NCI-H69 (cell line): ENCODE measurements around the gene MIGA1.
A peak's percentile ranks its signal among the peaks of the same experiment; 100 is the strongest.

Experiments used
- DNase-seq: peaks from one replicate; lab custom pipeline; 2025; lab: John Stamatoyannopoulos, UW

The MIGA1 gene

DNA sequence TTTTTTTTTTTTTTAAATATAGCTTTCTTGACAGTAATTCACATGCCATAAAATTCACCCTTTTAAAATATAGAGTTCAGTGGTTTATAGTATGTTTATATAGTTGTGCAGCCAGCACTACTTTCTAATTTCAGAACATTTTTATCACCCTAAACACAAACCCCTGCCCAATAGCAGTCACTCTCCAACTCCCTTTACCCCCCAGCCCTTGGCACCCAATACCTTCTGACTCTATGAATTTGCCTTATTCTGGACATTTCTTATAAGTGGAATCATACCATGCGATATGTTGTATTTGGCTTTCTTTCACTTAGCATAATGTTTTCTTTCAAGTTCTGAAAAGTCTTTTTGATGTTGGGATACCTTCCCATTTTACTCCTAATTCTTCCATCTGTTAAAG, 66.5 kb downstream of the MIGA1 start:
- no peak for DNase-seq

DNA sequence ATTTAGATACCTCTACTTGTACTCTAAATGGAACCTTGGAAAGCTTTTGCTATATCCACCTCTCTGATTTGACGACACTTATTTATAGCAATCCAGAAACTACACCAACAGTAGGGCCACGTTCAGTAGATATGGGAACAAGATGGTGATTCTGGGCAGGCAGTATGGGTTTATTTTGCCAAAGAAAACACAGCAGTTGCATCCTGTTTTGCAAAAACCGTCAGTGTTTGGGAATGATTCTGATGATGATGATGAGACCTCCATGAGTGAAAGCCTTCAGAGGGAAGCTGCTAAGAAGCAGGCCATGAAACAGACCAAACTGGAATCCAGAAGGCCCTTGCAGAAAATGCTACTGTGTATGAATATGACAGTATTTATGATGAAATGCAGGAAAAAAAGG, 67.5 kb downstream of the MIGA1 start:
- no peak for DNase-seq

DNA sequence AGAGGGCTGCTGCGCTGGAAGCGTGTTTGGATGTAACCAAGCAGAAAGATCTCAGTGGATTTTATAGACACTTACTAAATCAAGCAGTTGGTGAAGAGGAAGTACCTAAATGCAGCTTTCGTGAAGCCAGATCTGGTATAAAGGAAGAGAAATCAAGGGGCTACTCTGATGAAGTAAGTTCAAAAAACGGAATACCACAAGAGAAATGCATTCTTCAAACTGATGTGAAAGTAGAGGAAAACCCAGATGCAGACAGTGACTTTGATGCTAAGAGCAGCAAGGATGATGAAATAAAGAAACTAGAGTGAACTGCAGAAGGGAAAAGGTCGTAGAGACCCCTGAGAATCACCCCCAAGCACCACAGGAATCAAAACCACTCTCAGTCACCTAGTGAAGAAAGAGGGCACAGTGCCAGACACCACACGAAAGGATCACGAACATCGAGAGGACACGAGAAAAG, 68.2 kb downstream of the MIGA1 start:
- no peak for DNase-seq

DNA sequence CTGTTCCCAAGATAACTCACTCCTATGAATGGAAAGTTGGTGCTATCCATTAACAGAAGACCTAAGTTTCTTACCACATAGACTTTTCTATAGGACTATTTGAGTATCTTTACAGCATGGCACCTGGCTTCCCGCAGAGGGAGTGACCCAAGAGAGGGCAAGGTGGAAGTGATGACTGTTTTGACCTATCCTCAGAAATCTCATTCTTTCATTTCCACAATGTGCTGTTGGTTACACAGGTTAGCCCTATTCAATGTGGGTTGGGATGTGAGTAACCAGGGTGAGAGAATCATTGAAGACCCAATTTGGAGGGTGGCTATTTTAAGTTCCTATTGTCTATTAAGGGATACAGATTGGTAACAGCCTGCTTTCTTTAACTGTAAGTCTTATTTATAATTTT, 70.6 kb downstream of the MIGA1 start:
- DNase-seq: no peak

DNA sequence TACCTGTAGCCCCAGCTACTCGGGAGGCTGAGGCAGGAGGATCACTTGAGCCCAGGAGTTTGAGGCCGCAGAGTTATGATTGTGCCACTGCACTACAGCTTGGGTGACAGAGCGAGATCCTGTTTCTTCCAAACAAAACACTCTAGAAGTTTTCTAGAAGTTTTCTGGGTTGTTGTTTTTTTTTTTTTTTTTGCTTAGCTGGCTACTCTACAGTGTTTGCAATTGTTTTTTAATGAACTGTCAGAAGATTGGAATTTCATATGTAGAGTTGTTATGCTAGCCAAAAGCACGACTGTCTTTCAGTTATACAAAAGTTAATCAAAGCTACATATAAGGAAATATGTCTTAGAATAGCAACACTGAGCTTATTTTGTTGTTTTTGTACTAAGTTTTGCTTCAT, 78.1 kb downstream of the MIGA1 start:
- DNase-seq: no peak

DNA sequence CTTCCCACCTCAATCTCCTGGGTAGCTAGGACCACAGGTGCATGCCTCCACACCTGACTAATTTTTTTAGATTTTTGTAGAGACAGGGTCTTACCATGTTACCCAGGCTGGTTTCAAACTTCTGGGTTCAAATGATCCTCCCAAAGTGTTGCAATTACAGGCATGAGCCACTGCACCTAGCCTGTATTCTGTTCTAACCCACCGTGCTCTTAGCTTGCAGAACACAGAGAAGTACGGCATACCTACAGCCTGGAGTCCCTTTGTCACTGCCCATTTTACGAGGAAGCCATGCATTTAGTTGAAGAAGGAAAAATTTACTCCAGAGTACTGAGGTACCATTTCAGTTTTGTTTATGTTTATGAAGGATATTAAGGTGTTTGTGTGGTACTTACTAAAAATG, 79.3 kb downstream of the MIGA1 start:
- DNase-seq: no peak

DNA sequence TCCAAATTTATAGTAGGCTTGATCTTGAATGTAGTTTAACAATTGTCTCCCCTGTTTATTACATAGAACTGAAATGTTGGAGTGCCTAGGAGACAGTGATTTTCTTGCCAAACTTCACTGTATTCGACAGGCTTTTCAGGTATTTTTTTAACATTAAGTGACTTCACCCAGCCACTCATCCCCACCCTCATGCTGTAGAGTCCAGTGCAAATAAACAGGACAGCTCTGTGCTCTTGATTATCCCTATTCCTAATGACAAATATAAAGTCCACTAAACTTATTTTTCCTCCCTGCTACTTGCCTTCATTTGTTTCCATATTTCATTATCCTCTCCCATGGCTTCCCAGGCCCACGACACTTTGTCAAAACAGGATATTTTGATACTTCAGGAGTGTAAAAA, 79.8 kb downstream of the MIGA1 start:
- DNase-seq: no peak

DNA sequence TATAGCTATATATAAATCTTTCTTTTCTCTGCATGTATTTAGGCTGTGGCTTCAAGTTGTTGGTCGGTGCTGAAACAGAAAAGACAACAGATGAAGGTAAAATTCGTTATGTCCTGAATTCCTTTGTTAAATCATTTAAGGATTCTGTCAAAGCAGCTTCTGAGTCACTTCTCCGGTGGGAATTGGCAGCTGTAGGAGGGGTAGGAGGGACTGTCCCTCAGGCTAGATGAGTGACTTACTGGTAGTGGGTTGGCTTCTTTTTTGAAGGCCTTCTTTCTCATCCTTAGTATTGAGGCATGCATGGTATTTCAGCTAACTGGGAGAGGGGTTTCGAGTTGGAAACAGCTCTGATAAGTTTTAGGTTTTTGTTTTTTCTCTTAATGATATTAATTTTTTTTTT, 86.8 kb downstream of the MIGA1 start:
- DNase-seq: no peak

DNA sequence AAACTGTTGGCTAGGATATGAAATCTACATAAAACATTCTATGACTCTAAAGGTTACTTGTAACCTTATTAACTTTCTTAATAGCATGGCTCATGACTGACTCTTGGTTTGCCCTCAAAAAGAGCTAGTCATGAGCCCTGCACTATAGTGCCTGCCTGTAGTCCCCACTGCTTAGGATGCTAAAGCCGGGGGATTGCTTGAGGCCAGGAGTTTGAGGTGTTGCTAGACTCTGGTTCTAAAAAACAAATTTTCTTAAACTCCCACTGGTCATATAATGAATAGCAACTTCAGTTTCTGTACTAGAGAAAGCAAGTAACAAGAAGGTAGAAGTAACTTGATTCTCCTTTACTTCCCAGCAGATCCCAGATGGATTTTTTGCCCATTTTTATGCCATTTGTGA, 93.2 kb downstream of the MIGA1 start:
- no peak for DNase-seq

DNA sequence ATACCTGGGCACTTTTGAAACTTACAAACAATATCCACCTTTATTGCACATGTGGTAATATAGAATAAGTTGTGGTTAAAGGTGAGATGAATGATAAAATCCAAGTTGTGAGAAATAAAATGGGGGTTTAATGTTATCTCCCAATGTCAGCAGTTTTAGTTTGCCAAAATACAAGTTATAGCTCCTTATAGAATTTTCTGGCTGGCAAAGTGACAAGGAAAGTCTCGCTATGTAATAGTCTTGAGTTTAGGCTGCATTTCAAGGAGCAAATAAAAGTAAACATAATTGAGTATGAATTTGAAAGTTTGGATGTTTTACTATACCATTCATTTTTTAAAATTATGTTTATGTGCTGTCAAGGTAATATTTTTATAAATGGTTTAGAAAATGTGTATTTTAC, 94.0 kb downstream of the MIGA1 start:
- DNase-seq: no peak

DNA sequence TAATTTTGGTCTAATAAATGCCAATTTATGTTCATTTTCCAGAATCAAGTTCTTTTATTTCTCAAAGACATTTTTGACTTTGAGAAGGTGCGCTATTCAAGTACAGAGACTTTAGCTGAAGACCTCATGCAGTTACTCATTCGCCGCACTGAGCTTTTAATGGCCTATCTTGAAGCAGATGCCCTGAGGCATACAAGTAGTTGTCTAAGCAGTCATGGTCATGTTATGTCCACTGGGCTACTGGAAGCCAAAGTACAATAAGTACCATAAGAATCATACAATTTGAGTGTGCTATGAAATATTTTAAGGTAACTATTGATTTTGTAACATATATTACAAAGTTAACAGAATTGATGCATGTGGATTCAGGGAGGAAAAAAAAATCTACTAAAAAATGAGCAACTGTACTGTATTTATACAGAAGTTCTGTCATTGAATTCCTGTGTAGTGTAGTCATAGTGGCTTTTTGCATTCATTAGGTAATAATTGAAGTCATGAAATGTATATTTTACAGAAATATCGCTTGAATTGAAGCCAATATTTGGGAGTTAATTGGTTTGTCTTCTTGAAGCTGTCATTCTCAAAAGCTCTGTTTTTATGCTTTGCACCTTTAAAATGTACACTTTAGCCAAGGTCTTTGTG, 95.5 kb downstream of the MIGA1 start:
- DNase-seq: no peak

DNA sequence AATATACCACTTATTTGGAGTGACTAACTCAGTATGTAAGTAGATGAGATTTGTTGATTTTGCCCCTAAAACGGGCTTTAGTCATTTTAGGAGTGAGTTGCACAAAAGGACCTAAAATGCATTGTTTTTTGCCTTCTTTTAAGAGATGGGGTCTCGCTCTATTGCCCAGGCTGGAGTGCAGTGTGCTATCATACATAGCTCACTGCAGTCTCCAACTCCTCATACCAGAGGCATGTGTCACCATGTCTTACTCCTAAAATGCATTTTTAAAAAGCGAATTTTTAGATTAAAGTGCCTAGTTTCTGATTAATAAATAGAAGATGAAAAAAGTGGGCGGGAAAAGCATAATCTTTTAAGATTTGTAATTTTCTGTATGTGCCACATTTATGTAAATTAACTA, 97.4 kb downstream of the MIGA1 start:
- no peak for DNase-seq

DNA sequence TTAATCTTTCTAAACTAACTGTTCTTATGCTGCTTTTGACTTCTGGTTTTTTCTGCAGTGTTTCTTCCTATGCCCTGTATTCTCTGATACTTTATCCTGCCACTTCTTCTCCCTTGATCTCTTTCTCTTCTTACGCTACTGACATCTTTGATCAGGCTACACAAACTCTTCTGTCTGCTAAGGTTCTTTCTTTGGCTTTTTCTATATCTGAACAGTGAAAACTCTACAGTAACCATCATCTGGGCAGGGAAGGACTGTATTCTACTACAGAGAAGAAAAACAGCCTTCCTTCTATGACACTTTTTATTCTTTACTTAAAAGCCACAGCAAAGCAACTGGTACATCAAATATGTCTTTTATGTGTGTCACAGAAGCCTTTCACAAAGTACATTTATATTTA, 101.6 kb downstream of the MIGA1 start:
- DNase-seq: no peak

DNA sequence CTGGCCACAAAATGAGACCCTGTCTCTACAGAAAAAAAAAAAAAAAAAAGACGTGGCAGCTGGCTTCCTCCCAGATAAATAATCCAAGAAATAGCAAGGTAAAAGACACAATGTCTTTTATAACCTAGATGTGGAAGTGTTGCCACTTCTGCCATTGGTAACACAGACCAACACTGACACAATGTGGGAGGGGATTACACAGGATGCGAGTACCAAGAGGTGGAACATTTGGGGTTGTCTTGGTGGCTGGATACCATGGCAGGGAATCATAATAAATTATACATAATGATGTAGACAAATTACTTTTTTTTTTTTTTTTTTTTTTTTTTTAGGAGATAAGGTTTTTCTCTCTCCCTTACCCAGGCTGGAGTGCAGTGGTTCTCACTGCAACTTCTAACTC, 103.0 kb downstream of the MIGA1 start:
- DNase-seq: no peak

DNA sequence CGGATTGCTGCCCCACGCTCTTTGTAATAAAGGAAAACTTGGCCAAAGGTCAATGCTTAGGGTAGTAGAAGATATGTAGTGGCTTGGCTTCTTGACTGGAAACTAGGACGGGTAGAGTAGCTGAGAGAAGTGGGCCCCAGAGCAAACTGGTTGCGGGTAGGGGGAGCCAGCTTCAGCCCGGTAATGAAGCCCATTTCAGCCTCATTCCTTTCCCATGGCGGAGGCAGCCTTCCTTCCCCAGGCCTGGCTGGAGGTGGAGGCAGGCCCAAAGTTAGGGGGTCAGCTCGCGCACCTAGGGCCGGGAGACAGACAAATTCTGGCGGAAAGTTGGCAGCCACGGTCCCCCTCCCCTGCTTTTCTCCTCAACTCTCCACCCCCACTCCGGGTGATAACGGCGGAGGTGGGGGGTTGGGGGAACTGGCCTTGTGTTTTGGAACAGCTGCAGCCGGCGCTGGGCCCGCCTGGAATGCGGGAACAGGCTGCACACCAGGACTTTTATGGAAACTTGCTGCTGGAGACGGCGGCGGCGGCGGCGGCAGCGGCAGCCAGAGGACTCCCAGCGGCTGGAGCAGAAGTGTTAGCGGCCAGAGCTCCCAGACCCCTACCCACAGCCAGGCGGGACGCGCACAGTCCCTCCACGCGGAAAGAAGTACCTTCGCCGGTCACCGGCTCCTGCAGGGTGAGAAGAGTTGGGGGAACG, 108.8 kb downstream of the MIGA1 start, which contains the start of gene NEXN:
TSS of gene NEXN (plus strand) at position 544 of the 700 bp plus-strand sequence. CDS start 27,483 bp downstream, outside the sequence.
- peak; percentile 46 for DNase-seq

DNA sequence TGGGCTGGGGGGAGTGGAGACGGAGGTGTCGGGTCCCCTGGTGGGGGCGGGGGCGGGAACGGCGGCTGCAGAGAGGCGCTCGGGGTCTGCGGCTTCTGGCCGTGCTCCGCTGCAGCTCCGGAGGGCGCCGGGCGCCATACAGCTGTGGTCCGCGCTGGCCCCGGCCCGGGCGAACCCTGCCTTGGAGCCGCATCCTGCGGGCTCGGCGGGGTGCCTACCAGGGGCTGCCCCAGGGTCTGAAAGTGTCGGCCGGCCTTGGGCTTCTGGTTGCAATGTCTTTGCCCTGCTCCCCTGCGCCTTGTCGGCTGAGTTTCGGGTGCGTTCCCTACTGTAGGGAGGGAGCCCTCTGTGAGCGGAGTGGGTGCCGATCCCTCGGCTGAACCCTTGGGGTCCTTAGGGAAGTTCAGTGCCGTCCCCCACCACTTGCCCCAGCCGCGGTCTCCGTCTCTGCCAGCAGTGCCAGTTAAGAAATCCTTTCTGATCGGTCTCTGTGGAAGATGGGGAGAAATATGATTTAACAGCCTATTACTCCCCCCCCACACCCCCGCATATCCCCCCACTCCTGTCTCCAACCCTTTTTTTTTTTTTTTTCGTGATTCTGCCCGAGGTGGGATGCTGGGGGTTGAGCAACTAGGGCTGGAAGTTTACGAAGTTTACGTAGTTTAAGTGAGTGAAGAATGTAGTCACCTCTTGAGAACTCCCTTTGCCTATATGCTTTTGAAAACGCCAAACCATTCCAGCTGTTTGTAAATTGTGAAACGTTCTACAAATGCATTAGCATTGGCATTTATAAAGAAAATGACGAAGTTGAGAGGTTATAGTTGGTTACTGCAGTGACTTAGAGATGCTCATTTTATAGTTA, 109.6 kb downstream of the MIGA1 start:
- peak; percentile 42 for DNase-seq

DNA sequence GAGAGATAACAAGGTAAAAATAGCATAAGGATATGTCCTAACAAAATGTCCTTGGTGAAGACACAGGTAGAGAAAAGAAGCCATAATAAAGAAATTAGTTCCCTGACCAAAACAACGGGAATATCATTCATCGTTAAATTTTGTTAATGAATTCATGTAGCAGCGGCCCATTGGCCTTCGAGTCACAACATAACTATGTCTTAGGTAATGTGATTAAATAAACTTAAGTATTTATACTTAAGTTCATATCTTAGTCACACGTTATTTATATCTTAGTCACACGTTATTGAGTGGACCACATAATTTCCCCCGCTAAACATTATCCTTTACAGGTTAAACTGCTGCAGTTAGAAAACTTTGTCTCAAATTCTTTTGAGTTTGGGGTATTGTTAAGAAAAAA, 110.2 kb downstream of the MIGA1 start:
- no peak for DNase-seq

DNA sequence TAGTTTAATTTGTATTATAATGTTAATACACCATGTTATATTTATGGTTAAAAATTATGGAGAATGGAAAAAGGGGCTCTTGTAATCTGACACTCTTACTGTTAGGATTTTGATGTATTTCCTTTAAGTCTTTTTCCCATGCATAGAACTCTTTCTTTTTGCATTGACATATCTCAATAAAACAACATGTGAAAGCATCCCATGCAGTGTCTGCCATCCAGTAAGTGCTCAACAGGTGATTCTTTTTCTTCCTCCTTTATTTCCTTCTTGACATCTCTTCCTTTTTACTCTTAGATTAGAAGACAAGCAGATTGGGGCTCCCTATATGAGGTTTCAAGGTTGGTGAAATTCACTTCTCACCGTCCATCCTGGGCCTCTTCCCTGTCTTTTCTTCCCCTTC, 111.8 kb downstream of the MIGA1 start:
- DNase-seq: no peak

DNA sequence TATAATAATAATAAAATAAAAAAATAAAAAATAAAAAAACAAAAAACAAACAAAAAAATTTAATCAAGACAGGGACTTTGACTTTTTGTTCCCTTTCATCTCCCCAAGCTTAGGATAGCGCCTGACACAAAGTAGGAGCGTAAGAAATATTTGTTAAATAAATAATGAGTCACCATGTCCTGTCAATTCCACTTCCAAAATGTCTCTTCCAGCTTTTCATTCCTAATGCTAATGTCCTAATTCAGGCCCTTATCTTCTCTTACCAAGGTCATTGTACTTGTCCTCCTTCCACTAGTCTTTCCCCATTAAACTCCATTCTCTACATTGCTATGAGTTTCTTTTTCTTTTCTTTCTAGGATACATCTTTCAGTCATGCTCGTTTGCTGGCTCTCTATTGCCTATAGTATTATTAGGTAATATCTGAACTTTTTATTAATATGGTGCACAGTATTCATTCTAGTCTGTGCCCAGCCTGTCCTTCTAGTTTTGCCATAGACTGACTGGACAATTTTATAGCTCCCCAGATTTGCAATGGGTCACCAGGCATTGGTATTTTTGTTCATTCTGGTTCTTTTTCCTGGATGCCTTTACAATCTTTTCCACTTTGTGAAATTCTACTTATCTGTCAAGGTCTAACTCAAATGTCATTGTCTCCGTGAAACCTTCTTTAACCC, 120.3 kb downstream of the MIGA1 start:
- no peak for DNase-seq

DNA sequence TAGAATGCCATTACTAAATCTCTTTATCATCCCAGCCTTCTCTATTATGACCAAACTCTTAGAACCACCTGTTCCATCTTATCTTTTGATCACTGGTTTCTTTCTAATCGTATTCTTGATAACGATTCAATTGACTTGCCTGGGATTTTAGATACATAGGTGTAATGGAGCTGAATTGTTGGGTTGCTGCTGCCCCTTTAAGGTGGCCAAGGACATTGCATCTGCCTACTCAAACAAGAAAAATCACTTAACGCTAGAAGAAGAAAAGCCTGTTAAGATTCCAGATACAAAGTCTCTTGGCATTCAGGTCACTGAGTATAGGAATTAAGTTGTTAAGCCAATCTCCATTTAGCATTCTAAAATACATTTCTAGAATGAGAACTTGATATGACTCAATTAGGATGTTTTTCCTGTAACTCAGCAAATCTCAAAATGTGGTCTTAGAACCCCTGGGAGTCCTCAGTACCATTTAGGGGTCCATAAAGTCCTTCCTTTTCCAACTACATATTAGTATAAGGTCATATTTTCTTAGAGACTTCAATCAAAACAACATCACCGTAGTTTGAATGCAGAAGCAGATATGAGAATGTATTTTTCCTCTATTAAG, 121.3 kb downstream of the MIGA1 start:
- DNase-seq: peak; percentile 55

DNA sequence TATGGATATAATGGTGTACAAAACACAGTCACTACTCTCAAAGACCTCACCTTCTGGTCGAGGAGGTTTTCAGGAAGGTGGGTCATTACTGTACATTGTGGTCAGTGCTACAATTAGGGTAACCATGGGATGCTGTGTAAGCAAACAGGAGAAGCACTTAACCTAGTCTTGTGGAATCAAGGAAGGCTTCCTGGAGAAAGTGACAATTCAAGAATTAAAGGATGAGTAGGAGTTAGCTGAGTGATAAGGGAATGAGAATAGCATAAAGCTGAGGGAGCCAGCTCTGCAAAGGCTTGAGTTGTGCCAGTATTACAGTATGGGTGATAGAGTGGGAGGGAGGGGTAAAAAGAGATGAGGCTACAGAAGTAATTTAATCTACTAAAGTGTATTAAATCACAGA, 126.2 kb downstream of the MIGA1 start:
- DNase-seq: no peak

DNA sequence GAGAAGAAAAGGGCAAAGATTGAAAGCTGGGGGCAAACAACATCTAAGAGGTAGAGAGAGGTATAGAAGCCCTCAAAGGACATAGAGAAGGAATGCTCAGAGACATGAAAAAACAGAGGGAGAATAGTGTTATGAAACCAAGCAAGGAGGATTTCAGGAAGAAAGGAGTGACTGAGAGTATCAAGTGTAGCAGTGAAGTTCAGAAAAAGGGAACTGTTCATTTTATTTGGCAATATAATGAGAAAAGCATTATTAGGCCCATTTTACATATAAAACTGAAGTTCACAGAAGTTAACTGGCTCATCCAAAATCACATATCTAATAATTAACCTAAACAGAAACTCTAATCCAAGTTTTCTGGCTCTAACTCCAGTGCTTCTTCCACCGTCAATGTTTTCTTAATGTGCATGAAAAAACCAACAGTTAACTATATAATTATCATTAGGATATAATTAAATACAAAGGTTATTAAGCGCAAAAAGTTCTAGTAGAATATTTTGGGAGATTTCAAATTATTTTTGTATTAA, 126.6 kb downstream of the MIGA1 start:
- no peak for DNase-seq
